ENCODE data around the gene RBMS1. TPM values are rescaled to one million over a fixed set of nuclear protein-coding genes. Genes with fewer than 3 reads are reported as not detected.

The RBMS1 gene
- total and polyA plus RNA-seq, 2 experiments from 2014 or later, result 55.5 to 94.8 TPM

DNA sequence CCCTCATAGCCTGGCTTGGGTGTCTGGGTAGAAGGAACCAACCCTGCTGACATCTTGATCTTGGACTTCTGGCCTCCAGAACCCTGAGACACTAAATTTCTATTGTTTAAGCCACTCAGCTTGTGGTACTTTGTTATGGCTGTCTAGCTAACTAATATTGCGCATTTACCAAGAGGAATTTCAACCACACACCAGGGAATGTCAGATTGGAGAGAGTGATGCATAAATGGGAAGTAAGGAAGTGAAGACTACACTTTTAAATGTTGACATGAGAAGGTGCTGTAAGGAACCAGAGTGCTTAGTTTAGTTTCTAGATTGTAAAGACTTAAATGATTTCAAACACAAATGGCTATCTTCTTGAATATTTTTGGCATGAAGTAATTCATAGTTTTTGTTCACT lies 194.6 kb downstream of the RBMS1 start:
- no peaks in the 10 kb centered on the region for H3K36me3 ChIP-seq (ENCODE audit: insufficient read depth)
- Mint-ChIP-seq H3K27ac (no peak overlapping the region), H3K9me3 (no peaks in the 10 kb centered on the region), H3K4me3 (no peak overlapping the region), H3K36me3 (ENCODE audit: low read depth) (peaks cover 27% of the 10 kb centered on the region), H3K4me1 (peaks cover 20% of the 10 kb centered on the region), H3K27me3 (ENCODE audit: insufficient read depth, low read depth, poor library complexity) (no peaks in the 10 kb centered on the region)
- no peaks in the 10 kb centered on the region for H3K9me2 ChIP-seq (ENCODE audit: insufficient read depth)
- no peak overlapping the region for H2AFZ ChIP-seq
- no peak overlapping the region for H3K4me2 ChIP-seq
- TF ChIP-seq NANOG (IDR thresholded peaks at IDR 0.05; ENCODE audit: borderline replicate concordance) (no peak), EZH2 (IDR thresholded peaks at IDR 0.05; ENCODE audit: low read depth, unreplicated experiment) (no peak), POLR2AphosphoS5 (IDR thresholded peaks at IDR 0.05; ENCODE audit: low read depth) (no peak), CREB1 (CRISPR knock-in tag; IDR thresholded peaks at IDR 0.05; ENCODE audit: low read depth) (no peak), ZNF331 (CRISPR knock-in tag; IDR thresholded peaks at IDR 0.05; ENCODE audit: low read depth) (no peak), JUNB (IDR thresholded peaks at IDR 0.05; ENCODE audit: unreplicated experiment) (no peak)
- TF ChIP-seq, protein P1, sequence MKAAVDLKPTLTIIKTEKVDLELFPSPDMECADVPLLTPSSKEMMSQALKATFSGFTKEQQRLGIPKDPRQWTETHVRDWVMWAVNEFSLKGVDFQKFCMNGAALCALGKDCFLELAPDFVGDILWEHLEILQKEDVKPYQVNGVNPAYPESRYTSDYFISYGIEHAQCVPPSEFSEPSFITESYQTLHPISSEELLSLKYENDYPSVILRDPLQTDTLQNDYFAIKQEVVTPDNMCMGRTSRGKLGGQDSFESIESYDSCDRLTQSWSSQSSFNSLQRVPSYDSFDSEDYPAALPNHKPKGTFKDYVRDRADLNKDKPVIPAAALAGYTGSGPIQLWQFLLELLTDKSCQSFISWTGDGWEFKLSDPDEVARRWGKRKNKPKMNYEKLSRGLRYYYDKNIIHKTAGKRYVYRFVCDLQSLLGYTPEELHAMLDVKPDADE (IDR thresholded peaks at IDR 0.05), result no peak
- TF ChIP-seq, protein P2, sequence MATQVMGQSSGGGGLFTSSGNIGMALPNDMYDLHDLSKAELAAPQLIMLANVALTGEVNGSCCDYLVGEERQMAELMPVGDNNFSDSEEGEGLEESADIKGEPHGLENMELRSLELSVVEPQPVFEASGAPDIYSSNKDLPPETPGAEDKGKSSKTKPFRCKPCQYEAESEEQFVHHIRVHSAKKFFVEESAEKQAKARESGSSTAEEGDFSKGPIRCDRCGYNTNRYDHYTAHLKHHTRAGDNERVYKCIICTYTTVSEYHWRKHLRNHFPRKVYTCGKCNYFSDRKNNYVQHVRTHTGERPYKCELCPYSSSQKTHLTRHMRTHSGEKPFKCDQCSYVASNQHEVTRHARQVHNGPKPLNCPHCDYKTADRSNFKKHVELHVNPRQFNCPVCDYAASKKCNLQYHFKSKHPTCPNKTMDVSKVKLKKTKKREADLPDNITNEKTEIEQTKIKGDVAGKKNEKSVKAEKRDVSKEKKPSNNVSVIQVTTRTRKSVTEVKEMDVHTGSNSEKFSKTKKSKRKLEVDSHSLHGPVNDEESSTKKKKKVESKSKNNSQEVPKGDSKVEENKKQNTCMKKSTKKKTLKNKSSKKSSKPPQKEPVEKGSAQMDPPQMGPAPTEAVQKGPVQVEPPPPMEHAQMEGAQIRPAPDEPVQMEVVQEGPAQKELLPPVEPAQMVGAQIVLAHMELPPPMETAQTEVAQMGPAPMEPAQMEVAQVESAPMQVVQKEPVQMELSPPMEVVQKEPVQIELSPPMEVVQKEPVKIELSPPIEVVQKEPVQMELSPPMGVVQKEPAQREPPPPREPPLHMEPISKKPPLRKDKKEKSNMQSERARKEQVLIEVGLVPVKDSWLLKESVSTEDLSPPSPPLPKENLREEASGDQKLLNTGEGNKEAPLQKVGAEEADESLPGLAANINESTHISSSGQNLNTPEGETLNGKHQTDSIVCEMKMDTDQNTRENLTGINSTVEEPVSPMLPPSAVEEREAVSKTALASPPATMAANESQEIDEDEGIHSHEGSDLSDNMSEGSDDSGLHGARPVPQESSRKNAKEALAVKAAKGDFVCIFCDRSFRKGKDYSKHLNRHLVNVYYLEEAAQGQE (IDR thresholded peaks at IDR 0.05; ENCODE audit: unreplicated experiment), result no peak
- DNase-seq (ENCODE audit: low spot score) (no peak), ATAC-seq (no peak)
- H3K27ac ChIP-seq (ENCODE audit: low read depth), result no peak overlapping the region
- H3K4me1 ChIP-seq (ENCODE audit: insufficient read depth), result peaks cover 11% of the 10 kb centered on the region
- H3K79me2 ChIP-seq (replicated peaks; ENCODE audit: insufficient read depth), result no peaks in the 10 kb centered on the region
- no peaks in the 10 kb centered on the region for H3K27me3 ChIP-seq (ENCODE audit: insufficient read depth)
- H4K20me1 ChIP-seq (replicated peaks; ENCODE audit: insufficient read depth), result 0 out of 2 replicates have a peak, but pooled peaks cover 3% of the 10 kb centered on the region
- no peaks in the 10 kb centered on the region for H3F3A ChIP-seq (replicated peaks; ENCODE audit: low read depth)
- no peak overlapping the region for H3K4me3 ChIP-seq

DNA sequence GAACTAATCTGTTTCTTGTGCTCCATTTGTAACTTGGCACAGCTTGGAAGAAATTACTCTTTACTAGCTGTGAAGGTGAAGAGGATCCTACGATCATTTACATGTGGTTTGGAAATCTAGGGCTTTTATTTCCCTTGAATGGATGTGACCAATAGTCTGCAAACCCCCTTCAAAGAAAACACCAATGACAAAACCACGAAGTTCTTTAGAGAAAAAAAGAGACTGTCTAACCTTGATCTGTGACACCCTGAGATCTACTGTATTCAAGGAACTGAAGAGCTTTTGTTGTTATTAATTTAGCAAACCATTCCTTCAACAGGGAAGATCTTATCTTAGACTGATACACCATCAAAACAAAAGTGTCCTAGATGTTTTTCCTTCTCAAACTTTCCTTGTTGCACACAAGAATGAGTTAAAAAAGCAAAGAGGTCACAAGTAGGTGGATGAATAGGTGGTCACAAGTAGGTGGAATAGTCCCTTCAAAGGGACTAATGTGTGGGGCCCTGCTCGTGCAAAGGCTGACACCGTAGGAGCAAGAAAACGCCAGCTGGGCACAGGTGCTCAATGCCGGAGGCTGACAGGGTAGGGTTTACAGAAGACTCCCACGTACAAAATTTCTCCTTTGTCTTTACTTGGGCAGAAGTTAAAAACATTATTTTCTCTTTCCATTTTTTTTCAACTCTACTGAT lies 197.9 kb downstream of the RBMS1 start:
- no peak overlapping the region for H3K4me3 Mint-ChIP-seq
- peaks cover 27% of the 10 kb centered on the region for H3K4me1 Mint-ChIP-seq
- no peaks in the 10 kb centered on the region for H3K27me3 Mint-ChIP-seq (ENCODE audit: insufficient read depth, low read depth, poor library complexity)
- no peak for DNase-seq (ENCODE audit: low spot score)
- H3K4me2 ChIP-seq, result no peak overlapping the region
- no peak for ATAC-seq
- H4K20me1 ChIP-seq (replicated peaks; ENCODE audit: insufficient read depth), result 0 out of 2 replicates have a peak, but pooled peaks cover 3% of the 10 kb centered on the region
- H3F3A ChIP-seq (replicated peaks; ENCODE audit: low read depth), result no peaks in the 10 kb centered on the region
- no peaks in the 10 kb centered on the region for H3K9me2 ChIP-seq (ENCODE audit: insufficient read depth)
- no peaks in the 10 kb centered on the region for H3K36me3 ChIP-seq (ENCODE audit: insufficient read depth)
- H2AFZ ChIP-seq, result no peak overlapping the region
- H3K9me3 Mint-ChIP-seq, result no peaks in the 10 kb centered on the region
- H3K27ac Mint-ChIP-seq, result no peak overlapping the region
- peaks cover 23% of the 10 kb centered on the region for H3K36me3 Mint-ChIP-seq (ENCODE audit: low read depth)
- H3K79me2 ChIP-seq (replicated peaks; ENCODE audit: insufficient read depth), result no peaks in the 10 kb centered on the region
- no peak overlapping the region for H3K27ac ChIP-seq (ENCODE audit: low read depth)
- peaks cover 9% of the 10 kb centered on the region for H3K4me1 ChIP-seq (ENCODE audit: insufficient read depth)
- H3K27me3 ChIP-seq (ENCODE audit: insufficient read depth), result no peaks in the 10 kb centered on the region
- no peak overlapping the region for H3K4me3 ChIP-seq
- TF ChIP-seq ZNF114 (CRISPR knock-in tag; IDR thresholded peaks at IDR 0.05) (no peak), STAT1 (IDR thresholded peaks at IDR 0.05; ENCODE audit: unreplicated experiment) (no peak), JUNB (IDR thresholded peaks at IDR 0.05; ENCODE audit: unreplicated experiment) (no peak)
- TF ChIP-seq, protein P1 (IDR thresholded peaks at IDR 0.05), result no peak
- TF ChIP-seq, protein P3, sequence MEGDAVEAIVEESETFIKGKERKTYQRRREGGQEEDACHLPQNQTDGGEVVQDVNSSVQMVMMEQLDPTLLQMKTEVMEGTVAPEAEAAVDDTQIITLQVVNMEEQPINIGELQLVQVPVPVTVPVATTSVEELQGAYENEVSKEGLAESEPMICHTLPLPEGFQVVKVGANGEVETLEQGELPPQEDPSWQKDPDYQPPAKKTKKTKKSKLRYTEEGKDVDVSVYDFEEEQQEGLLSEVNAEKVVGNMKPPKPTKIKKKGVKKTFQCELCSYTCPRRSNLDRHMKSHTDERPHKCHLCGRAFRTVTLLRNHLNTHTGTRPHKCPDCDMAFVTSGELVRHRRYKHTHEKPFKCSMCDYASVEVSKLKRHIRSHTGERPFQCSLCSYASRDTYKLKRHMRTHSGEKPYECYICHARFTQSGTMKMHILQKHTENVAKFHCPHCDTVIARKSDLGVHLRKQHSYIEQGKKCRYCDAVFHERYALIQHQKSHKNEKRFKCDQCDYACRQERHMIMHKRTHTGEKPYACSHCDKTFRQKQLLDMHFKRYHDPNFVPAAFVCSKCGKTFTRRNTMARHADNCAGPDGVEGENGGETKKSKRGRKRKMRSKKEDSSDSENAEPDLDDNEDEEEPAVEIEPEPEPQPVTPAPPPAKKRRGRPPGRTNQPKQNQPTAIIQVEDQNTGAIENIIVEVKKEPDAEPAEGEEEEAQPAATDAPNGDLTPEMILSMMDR (conservative IDR thresholded peaks at IDR 0.05; ENCODE audit: low read depth in 2 of 2), result no peak

Data from GM23338 (cell line).